ENCODE data around the gene MEIS1.

MEIS1 gene

DNA sequence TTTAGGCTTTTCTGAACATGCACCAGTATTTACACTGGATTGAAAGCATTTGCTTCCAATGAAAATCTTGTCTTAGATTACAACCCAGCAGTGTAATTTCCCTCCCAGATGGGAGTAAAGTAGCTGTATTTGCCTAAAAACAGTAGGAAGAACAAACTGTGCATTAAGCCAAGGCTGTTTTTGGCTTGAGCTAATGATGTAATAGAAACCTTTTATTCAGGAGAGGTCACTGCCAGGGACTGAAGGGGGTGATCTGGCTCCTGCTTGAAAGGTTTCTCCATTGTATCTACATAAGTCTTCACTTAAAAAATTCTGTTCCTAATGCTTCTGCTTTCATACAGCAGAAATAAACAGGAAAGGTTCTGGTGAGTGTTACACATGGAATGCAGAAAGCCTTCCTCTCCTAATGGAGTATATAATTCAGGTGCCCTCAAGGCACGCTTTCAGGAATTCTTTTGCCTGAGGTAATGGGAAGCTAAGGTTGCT lies 74.4 kb downstream of the MEIS1 start:
- Histone ChIP-seq H3K9ac (ENCODE audit: insufficient read length) (no peak overlapping the region), H3K9me3 (ENCODE audit: low read depth, low read length) (no peaks in the 10 kb centered on the region), H3K4me3 (peak overlapping the region; percentile 15; the same call in 1 of the 2 replicates), H3K36me3 (ENCODE audit: insufficient read depth, low read length) (peaks cover 97% of the 10 kb centered on the region), H3K27ac (peak overlapping the region; percentile 91)
- TF ChIP-seq FOXP2 (optimal IDR thresholded peaks at IDR 0.05; ENCODE audit: control extremely low read depth, extremely low read length, insufficient read depth), result no peak
- DNase-seq (ENCODE audit: low read depth, low spot score), result no peak

DNA sequence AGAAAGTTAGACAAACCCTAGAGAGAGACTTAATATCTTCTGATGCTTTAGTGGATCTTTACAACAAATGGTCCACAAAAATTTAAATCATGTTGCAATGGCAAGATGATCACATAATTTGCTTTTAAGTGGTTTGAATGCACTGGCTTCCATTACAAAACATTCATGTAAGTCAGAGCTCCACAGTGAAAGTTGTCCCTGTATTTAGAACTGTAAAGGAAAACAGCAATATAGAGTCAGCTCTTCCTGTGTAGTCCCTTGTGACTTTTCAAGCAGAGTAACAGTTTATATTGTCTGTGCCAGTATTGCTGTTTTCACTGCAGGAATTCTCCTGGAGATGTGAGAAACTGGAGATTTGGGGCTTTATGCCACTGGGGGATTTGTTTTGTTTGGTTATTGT lies 77.7 kb downstream of the MEIS1 start:
- Histone ChIP-seq H3K36me3 (ENCODE audit: insufficient read depth, low read length) (peaks cover 97% of the 10 kb centered on the region), H3K4me3 (no peak overlapping the region), H3K9ac (ENCODE audit: insufficient read length) (no peak overlapping the region), H3K9me3 (ENCODE audit: low read depth, low read length) (no peaks in the 10 kb centered on the region), H3K27ac (peak overlapping the region; percentile 57; the same call in 1 of the 2 replicates)
- DNase-seq (ENCODE audit: low read depth, low spot score), result no peak
- no peak; the same call in 1 of the 2 replicates for TF ChIP-seq POLR2AphosphoS5 (IDR thresholded peaks at IDR 0.05; ENCODE audit: borderline replicate concordance, low read depth, low read length)
- TF ChIP-seq FOXP2 (optimal IDR thresholded peaks at IDR 0.05; ENCODE audit: control extremely low read depth, extremely low read length, insufficient read depth), result no peak
- no peak for TF ChIP-seq EZH2 (IDR thresholded peaks at IDR 0.05)

- peaks cover 97% of the 10 kb centered on the region for H3K36me3 ChIP-seq (ENCODE audit: insufficient read depth, low read length)
- no peak for DNase-seq (ENCODE audit: low read depth, low spot score)
- peak overlapping the region; percentile 71; the same call in 1 of the 2 replicates for H3K27ac ChIP-seq
- H3K9me3 ChIP-seq (ENCODE audit: low read depth, low read length), result no peaks in the 10 kb centered on the region
- no peak overlapping the region for H3K9ac ChIP-seq (ENCODE audit: insufficient read length)
- TF ChIP-seq EZH2 (IDR thresholded peaks at IDR 0.05) (no peak), POLR2AphosphoS5 (IDR thresholded peaks at IDR 0.05; ENCODE audit: borderline replicate concordance, low read depth, low read length) (0 out of 2 replicates have a peak, but pooled peaks have one; percentile 15)
- H3K4me3 ChIP-seq, result no peak overlapping the region
Observed at GRCh38 chr2:66515743-66516142, 80.8 kb downstream of the MEIS1 start.

DNA sequence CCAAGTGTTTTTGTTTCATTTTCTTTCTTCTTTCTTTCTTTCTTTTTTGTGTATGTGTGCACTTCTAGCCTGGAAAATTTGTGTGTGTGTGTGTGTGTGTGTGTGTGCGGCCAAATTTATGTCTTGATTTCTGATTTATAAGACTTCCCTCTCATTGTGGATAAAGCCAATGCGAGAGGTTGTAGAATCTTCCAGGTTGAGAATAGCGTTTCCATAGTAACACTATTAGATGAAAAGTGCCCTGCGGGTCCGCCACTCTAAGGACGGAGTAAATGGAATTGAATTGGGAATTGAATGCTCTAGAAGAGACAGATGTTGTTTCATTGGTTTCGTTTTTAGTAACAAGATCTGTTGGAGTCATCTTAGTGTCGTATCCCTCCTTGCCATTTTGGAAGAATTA lies 81.6 kb downstream of the MEIS1 start:
- 0 out of 2 replicates have a peak overlapping the region, but pooled peaks have one; percentile 9 for H3K27ac ChIP-seq
- no peak for DNase-seq (ENCODE audit: low read depth, low spot score)
- H3K9me3 ChIP-seq (ENCODE audit: low read depth, low read length), result no peaks in the 10 kb centered on the region
- H3K4me3 ChIP-seq, result no peak overlapping the region
- TF ChIP-seq EZH2 (IDR thresholded peaks at IDR 0.05) (no peak), FOXP2 (optimal IDR thresholded peaks at IDR 0.05; ENCODE audit: control extremely low read depth, extremely low read length, insufficient read depth) (no peak), POLR2AphosphoS5 (IDR thresholded peaks at IDR 0.05; ENCODE audit: borderline replicate concordance, low read depth, low read length) (no peak)
- H3K9ac ChIP-seq (ENCODE audit: insufficient read length), result no peak overlapping the region
- H3K36me3 ChIP-seq (ENCODE audit: insufficient read depth, low read length), result peaks cover 97% of the 10 kb centered on the region

GRCh38 chr2:66517772-66518171 lies 82.8 kb downstream of the MEIS1 start:
- TF ChIP-seq FOXP2 (optimal IDR thresholded peaks at IDR 0.05; ENCODE audit: control extremely low read depth, extremely low read length, insufficient read depth) (no peak), POLR2AphosphoS5 (IDR thresholded peaks at IDR 0.05; ENCODE audit: borderline replicate concordance, low read depth, low read length) (no peak), EZH2 (IDR thresholded peaks at IDR 0.05) (no peak)
- Histone ChIP-seq H3K27ac (no peak overlapping the region), H3K9me3 (ENCODE audit: low read depth, low read length) (no peaks in the 10 kb centered on the region), H3K4me3 (no peak overlapping the region), H3K36me3 (ENCODE audit: insufficient read depth, low read length) (peaks cover 97% of the 10 kb centered on the region), H3K9ac (ENCODE audit: insufficient read length) (no peak overlapping the region)
- DNase-seq (ENCODE audit: low read depth, low spot score), result no peak

GRCh38 chr2:66519264-66519843 lies 84.4 kb downstream of the MEIS1 start:
- Histone ChIP-seq H3K4me3 (no peak overlapping the region), H3K9ac (ENCODE audit: insufficient read length) (no peak overlapping the region), H3K27ac (peak overlapping the region; percentile 12; the same call in 1 of the 2 replicates), H3K9me3 (ENCODE audit: low read depth, low read length) (no peaks in the 10 kb centered on the region), H3K36me3 (ENCODE audit: insufficient read depth, low read length) (peaks cover 94% of the 10 kb centered on the region)
- DNase-seq (ENCODE audit: low read depth, low spot score), result no peak
- no peak for TF ChIP-seq POLR2AphosphoS5 (IDR thresholded peaks at IDR 0.05; ENCODE audit: borderline replicate concordance, low read depth, low read length)
- TF ChIP-seq FOXP2 (optimal IDR thresholded peaks at IDR 0.05; ENCODE audit: control extremely low read depth, extremely low read length, insufficient read depth), result no peak
- no peak for TF ChIP-seq EZH2 (IDR thresholded peaks at IDR 0.05)

DNA sequence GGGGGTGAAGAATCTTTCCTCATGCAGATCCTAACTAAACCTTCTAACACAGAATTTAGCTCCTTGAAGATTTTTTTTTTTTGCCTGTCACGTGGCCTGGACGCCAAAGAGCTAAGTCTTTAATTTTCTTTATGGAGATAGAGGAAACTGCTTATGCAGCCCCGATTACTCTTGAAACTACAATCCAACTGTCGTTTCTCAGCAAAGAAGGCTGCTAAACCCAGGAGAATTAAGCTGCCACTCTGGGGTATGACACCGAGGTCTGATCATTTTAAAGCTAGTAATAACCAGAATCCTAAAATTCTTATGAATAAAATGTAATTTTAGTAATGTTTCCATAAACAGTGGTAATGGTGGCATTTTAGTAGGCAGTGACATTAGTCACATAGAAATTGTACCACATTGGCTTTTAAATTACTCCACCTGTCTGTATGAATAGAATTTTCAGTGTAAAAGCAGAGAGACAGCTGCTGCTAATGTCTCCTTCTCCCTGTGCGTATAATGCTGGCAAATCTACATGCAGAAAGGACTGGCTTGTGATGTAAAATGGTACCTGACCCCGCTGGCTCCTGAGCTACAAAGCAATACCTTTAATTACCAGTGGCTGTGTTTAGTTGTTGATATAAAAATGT lies 86.5 kb downstream of the MEIS1 start:
- H3K27ac ChIP-seq, result peak overlapping the region; percentile 53
- no peaks in the 10 kb centered on the region for H3K9me3 ChIP-seq (ENCODE audit: low read depth, low read length)
- H3K36me3 ChIP-seq (ENCODE audit: insufficient read depth, low read length), result peaks cover 93% of the 10 kb centered on the region
- DNase-seq (ENCODE audit: low read depth, low spot score), result no peak
- TF ChIP-seq FOXP2 (optimal IDR thresholded peaks at IDR 0.05; ENCODE audit: control extremely low read depth, extremely low read length, insufficient read depth), result no peak
- no peak for TF ChIP-seq POLR2AphosphoS5 (IDR thresholded peaks at IDR 0.05; ENCODE audit: borderline replicate concordance, low read depth, low read length)
- no peak for TF ChIP-seq EZH2 (IDR thresholded peaks at IDR 0.05)
- no peak overlapping the region for H3K9ac ChIP-seq (ENCODE audit: insufficient read length)
- no peak overlapping the region for H3K4me3 ChIP-seq

- TF ChIP-seq POLR2AphosphoS5 (IDR thresholded peaks at IDR 0.05; ENCODE audit: borderline replicate concordance, low read depth, low read length), result no peak
- TF ChIP-seq FOXP2 (optimal IDR thresholded peaks at IDR 0.05; ENCODE audit: control extremely low read depth, extremely low read length, insufficient read depth), result no peak
- no peak for TF ChIP-seq EZH2 (IDR thresholded peaks at IDR 0.05)
- H3K36me3 ChIP-seq (ENCODE audit: insufficient read depth, low read length), result peaks cover 93% of the 10 kb centered on the region
- no peak for DNase-seq (ENCODE audit: low read depth, low spot score)
- no peak overlapping the region for H3K9ac ChIP-seq (ENCODE audit: insufficient read length)
- no peaks in the 10 kb centered on the region for H3K9me3 ChIP-seq (ENCODE audit: low read depth, low read length)
- H3K4me3 ChIP-seq, result no peak overlapping the region
- peak overlapping the region; percentile 53 for H3K27ac ChIP-seq
Observed at GRCh38 chr2:66522611-66523376, 87.9 kb downstream of the MEIS1 start.
